A549 (cell line): Measurements from ENCODE around the gene TUBB1.

Experiments used
- CBX8 ChIP-seq: fragments of 200-600 bp; sonication (generic); IDR thresholded peaks from 2 replicates; pipeline ENCODE4 v1.6.1; 2016
- EP300 ChIP-seq, 2 experiments: fragments of >200 bp; sonication (Bioruptor Twin); formaldehyde crosslinking; IDR thresholded peaks; 2 replicates in 1 of 2; 3 replicates in 1 of 2; pipeline ENCODE4 v1.6.1; 2016 to 2017
- JUN ChIP-seq, 2 experiments: fragments of >200 bp; sonication (Bioruptor Twin); formaldehyde crosslinking; IDR thresholded peaks; 2 replicates in 1 of 2; 3 replicates in 1 of 2; pipeline ENCODE4 v1.6.1; 2016 to 2017
- NFE2L2 ChIP-seq: fragments of 150-350 bp; conservative IDR thresholded peaks from 2 replicates; pipeline ENCODE4 v1.6.1; 2014; ENCODE audit warnings: low read length
- POLR2A ChIP-seq: IDR thresholded peaks from 2 replicates; pipeline ENCODE4 v1.6.1; 2012; ENCODE audit warnings: mild to moderate bottlenecking, low read length
- RAD21 ChIP-seq, 2 experiments: fragments of >200 bp in 1 of 2; sonication (Bioruptor Twin) in 1 of 2; formaldehyde crosslinking in 1 of 2; IDR thresholded peaks in 1 of 2; conservative IDR thresholded peaks in 1 of 2; 2 replicates in 1 of 2; 3 replicates in 1 of 2; pipeline ENCODE4 v1.6.1; 2012 to 2018; ENCODE audit warnings: inconsistent platforms in 1 of 2
- RARB ChIP-seq: fragments of 250-450 bp; sonication (Bioruptor Pico); IDR thresholded peaks from 2 replicates; pipeline ENCODE4 v1.8.0; 2021; ENCODE audit warnings: mild to moderate bottlenecking, moderate library complexity
- REST ChIP-seq: fragments of 200-600 bp; sonication (generic); IDR thresholded peaks from 2 replicates; pipeline ENCODE4 v1.6.1; 2016; ENCODE audit warnings: antibody characterized with exemption, mild to moderate bottlenecking, moderate library complexity
- RFX5 ChIP-seq: fragments of 450-650 bp; IDR thresholded peaks from 2 replicates; pipeline ENCODE4 v1.7.1; 2014; ENCODE audit warnings: antibody characterized with exemption, mild to moderate bottlenecking, moderate library complexity
- TFCP2L1 ChIP-seq: fragments of 250-450 bp; sonication (Bioruptor Pico); IDR thresholded peaks from 2 replicates; pipeline ENCODE4 v1.5.0; 2021; ENCODE audit warnings: mild to moderate bottlenecking
- TF ChIP-seq, protein P1 (sequence below): fragments of >200 bp; sonication (Bioruptor Twin); formaldehyde crosslinking; IDR thresholded peaks from 3 replicates; pipeline ENCODE4 v1.5.1; 2016
- TF ChIP-seq, protein P2 (sequence below): IDR thresholded peaks from 2 replicates; pipeline ENCODE4 v1.6.1; 2012

DNA sequence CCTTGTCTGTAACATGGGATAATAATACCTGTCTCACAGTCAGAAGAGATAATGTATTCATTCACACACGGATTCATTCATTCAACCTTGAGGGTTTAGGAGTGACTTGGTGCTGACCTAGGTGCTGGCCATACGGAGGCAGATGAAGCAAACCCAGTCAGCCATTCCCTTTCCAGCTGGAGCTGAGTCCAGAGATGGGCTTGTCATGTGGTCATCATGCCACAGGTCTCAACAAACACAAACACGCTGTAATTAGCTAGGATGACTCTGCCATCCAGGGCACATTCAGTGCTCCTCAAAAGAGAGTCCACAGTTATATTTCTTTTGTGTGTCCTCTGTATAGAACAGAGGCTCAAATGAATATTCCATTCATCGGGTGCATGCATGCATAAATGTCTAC is 42.9 kb downstream of the TUBB1 start:
- no peak for TF ChIP-seq NFE2L2
- no peak for TF ChIP-seq RARB (CRISPR knock-in tag)
- TF ChIP-seq RAD21 (conservative IDR thresholded peaks at IDR 0.05 in 1 of 2, IDR thresholded peaks at IDR 0.05 in 1 of 2), result no peak
- peak; percentile 39; the same call in 1 of the 2 replicates for TF ChIP-seq REST
- TF ChIP-seq, protein P1, sequence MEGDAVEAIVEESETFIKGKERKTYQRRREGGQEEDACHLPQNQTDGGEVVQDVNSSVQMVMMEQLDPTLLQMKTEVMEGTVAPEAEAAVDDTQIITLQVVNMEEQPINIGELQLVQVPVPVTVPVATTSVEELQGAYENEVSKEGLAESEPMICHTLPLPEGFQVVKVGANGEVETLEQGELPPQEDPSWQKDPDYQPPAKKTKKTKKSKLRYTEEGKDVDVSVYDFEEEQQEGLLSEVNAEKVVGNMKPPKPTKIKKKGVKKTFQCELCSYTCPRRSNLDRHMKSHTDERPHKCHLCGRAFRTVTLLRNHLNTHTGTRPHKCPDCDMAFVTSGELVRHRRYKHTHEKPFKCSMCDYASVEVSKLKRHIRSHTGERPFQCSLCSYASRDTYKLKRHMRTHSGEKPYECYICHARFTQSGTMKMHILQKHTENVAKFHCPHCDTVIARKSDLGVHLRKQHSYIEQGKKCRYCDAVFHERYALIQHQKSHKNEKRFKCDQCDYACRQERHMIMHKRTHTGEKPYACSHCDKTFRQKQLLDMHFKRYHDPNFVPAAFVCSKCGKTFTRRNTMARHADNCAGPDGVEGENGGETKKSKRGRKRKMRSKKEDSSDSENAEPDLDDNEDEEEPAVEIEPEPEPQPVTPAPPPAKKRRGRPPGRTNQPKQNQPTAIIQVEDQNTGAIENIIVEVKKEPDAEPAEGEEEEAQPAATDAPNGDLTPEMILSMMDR, result no peak
- TF ChIP-seq JUN (IDR thresholded peaks at IDR 0.05), result no peak
- TF ChIP-seq, protein P2, sequence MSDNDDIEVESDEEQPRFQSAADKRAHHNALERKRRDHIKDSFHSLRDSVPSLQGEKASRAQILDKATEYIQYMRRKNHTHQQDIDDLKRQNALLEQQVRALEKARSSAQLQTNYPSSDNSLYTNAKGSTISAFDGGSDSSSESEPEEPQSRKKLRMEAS, result no peak
- TF ChIP-seq TFCP2L1 (CRISPR knock-in tag), result no peak
- no peak for TF ChIP-seq EP300 (IDR thresholded peaks at IDR 0.05)
- TF ChIP-seq RFX5, result no peak
- no peak for TF ChIP-seq POLR2A
- TF ChIP-seq CBX8, result no peak
